MM.1S (cell line): ENCODE measurements around the gene HJURP.

Experiments used
- CTCF ChIP-seq: fragments of 300-600 bp; sonication (generic); IDR thresholded peaks from 2 replicates; pipeline ENCODE4 v1.5.1; 2016; ENCODE audit warnings: antibody characterized with exemption, low read length, mixed read lengths
- EZH2 ChIP-seq: fragments of 300-600 bp; sonication (generic); optimal IDR thresholded peaks from 2 replicates; pipeline ENCODE3; 2017; ENCODE audit warnings: low read depth, mild to moderate bottlenecking, antibody characterized with exemption, low read length, mixed read lengths
- EZH2phosphoT487 ChIP-seq: fragments of 300-600 bp; sonication (generic); IDR thresholded peaks from 2 replicates; pipeline ENCODE4 v1.6.1; 2018; ENCODE audit warnings: antibody characterized with exemption, low read length

- TF ChIP-seq CTCF (no peak), EZH2 (no peak), EZH2phosphoT487 (no peak)
These were observed 52.1 kb downstream of the HJURP start for GRCh38 chr2:233802132-233802815.
